ENCODE data around the gene SHPK. TPM values are rescaled to one million over a fixed set of nuclear protein-coding genes. Genes with fewer than 3 reads are reported as not detected.

The SHPK gene
- total and polyA plus RNA-seq, 9 of the 15 experiments (the other 6 are each of a cell fraction or from before 2014, with no cell fraction given), result 2.5 to 16.3 (median 11.8) TPM

GRCh38 chr17:3668279-3669084, 32.4 kb upstream of the SHPK start, which contains the start of the genes EMC6 and TAX1BP3 (continued):
- TF ChIP-seq RBM25 (IDR thresholded peaks at IDR 0.05; ENCODE audit: low read depth, low read length, severe bottlenecking) (no peak), U2AF2 (optimal IDR thresholded peaks at IDR 0.05; ENCODE audit: low read depth, low read length) (no peak), HDAC8 (tag; IDR thresholded peaks at IDR 0.05) (no peak), EP400 (IDR thresholded peaks at IDR 0.05) (0 out of 2 replicates have a peak, but pooled peaks have one; percentile 40), IRF9 (tag; IDR thresholded peaks at IDR 0.05) (no peak), MECOM (CRISPR knock-in tag; IDR thresholded peaks at IDR 0.05) (no peak), E2F5 (CRISPR knock-in tag; IDR thresholded peaks at IDR 0.05) (no peak)

Data from K562 (cell line).